Neutrophil (primary cell): ENCODE results near the gene GPR33.
"Not testable (repeated sequence)": the region's sequence is repeated elsewhere in the genome, so short reads cannot be mapped to it uniquely, and the experiment has no call there.

Experiments used
- H3K27ac ChIP-seq: fragments of 200-600 bp; sonication (generic); 2 replicates; pipeline ENCODE4 v1.5.1; 2016; ENCODE audit warnings: mild to moderate bottlenecking, moderate library complexity
- H3K27me3 ChIP-seq: fragments of 200-600 bp; sonication (generic); 2 replicates; pipeline ENCODE4 v1.6.0; 2016; ENCODE audit warnings: mild to moderate bottlenecking
- H3K36me3 ChIP-seq: fragments of 200-600 bp; sonication (generic); 2 replicates; pipeline ENCODE4 v1.5.1; 2017
- H3K4me1 ChIP-seq, 2 experiments: fragments of 200-600 bp in 1 of 2; sonication (generic) in 1 of 2; 1 replicate in 1 of 2; 2 replicates in 1 of 2; pipeline versions ENCODE4 v1.5.1 to v1.6.1; 2013 to 2016; ENCODE audit warnings: low read depth in 1 of 2, low read length in 1 of 2, mild to moderate bottlenecking in 1 of 2, moderate library complexity in 1 of 2; ENCODE audit not compliant: control insufficient read depth in 1 of 2, insufficient read depth in 1 of 2
- H3K4me3 ChIP-seq, 2 experiments: fragments of 200-600 bp in 1 of 2; sonication (generic) in 1 of 2; 1 replicate in 1 of 2; 2 replicates in 1 of 2; pipeline ENCODE4 v1.5.1; 2013 to 2016; ENCODE audit warnings: low read depth in 1 of 2, low read length in 1 of 2, mild to moderate bottlenecking in 1 of 2, moderate library complexity in 1 of 2
- H3K9me3 ChIP-seq: fragments of 200-600 bp; sonication (generic); 2 replicates; pipeline ENCODE4 v1.5.1; 2016
- TF ChIP-seq, protein P1 (sequence below): fragments of 200-600 bp; sonication (generic); IDR thresholded peaks from 2 replicates; pipeline ENCODE4 v1.5.1; 2016; ENCODE audit warnings: antibody characterized with exemption

Gene GPR33

DNA sequence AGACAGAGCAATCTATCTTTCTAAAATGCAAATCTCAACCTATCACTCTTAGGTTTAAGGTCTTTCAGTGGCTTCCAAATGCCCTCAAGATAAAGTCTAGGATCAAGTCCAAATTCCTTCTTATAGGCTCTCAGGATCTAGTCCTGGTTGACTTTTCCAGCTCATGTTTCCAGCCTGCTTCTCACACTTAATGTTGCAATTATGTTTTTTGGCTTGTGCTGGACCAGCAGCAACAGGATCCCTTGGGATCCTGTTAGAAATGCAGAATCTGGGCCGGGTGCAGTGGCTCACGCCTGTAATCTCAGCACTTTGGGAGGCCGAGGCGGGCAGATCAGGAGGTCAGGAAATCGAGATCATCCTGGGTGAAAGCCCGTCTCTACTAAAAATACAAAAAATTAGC, 10.6 kb downstream of the GPR33 start:
- TF ChIP-seq, protein P1, sequence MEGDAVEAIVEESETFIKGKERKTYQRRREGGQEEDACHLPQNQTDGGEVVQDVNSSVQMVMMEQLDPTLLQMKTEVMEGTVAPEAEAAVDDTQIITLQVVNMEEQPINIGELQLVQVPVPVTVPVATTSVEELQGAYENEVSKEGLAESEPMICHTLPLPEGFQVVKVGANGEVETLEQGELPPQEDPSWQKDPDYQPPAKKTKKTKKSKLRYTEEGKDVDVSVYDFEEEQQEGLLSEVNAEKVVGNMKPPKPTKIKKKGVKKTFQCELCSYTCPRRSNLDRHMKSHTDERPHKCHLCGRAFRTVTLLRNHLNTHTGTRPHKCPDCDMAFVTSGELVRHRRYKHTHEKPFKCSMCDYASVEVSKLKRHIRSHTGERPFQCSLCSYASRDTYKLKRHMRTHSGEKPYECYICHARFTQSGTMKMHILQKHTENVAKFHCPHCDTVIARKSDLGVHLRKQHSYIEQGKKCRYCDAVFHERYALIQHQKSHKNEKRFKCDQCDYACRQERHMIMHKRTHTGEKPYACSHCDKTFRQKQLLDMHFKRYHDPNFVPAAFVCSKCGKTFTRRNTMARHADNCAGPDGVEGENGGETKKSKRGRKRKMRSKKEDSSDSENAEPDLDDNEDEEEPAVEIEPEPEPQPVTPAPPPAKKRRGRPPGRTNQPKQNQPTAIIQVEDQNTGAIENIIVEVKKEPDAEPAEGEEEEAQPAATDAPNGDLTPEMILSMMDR = no peak
- Histone ChIP-seq H3K4me3 (no peak overlapping the region), H3K27me3 (no peaks in the 10 kb centered on the region), H3K36me3 (no peaks in the 10 kb centered on the region), H3K27ac (no peak overlapping the region), H3K4me1 (no peaks in the 10 kb centered on the region), H3K9me3 (no peaks in the 10 kb centered on the region)

DNA sequence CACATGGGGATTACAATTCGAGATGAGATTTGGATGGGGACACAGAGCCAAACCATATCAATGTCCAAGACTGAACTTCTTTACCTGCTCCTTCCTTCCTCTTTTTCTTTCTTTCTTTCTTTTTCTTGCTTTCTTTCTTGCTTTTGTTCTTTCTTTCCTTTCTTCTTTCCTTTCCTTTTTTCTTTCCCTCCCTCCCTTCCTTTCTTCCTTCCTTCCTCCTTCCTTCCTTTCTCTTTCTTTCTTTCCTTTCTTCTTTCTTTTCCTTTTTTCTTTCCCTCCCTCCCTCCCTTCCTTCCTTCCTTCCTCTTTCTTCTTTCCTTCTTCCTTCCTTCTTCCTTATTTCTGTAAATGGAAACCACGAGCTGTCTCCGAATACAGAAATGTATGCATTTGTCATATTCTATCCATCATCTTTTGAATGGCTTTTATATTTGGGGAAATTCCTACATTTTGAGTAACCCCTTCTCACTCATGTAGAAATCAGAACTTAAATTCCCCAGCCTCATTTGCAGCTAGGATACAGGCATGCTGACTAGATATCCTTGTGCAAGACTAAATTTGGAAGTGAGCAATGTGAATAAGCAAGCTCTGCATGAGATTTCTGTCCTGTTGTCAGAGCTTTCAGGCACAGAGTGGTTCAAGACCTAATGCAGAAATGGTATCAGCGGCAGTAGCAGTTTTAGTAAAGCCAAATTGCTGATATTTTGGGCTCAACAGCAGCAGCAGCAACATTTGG, 11.5 kb downstream of the GPR33 start:
- H3K4me1 ChIP-seq = no peaks in the 10 kb centered on the region
- no peak overlapping the region for H3K4me3 ChIP-seq
- no peak overlapping the region for H3K27ac ChIP-seq
- H3K36me3 ChIP-seq = no peaks in the 10 kb centered on the region
- TF ChIP-seq, protein P1 = no peak
- no peaks in the 10 kb centered on the region for H3K9me3 ChIP-seq
- no peaks in the 10 kb centered on the region for H3K27me3 ChIP-seq

DNA sequence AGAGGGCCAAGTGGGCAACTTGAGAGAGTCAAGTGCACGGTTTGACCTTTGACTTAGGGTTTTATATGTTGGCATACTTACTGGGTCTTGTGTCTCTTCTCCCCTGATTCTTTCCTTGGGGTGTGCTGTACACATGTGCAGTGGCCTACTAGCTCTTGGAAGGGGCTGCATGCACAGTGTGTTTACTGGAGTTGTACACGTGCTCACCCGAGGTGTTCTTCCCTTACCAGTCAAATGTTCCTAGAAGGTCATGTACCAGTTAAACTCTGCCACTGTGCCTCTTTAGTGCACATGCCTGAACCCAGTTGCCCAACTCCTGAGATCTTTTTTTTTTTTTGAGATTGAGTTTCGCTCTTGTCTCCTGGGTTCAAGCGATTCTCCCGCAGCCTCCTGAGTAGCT, 21.3 kb downstream of the GPR33 start:
- Histone ChIP-seq H3K27ac (no peak overlapping the region), H3K27me3 (no peaks in the 10 kb centered on the region), H3K9me3 (no peaks in the 10 kb centered on the region), H3K4me3 (no peak overlapping the region), H3K4me1 (no peaks in the 10 kb centered on the region), H3K36me3 (no peaks in the 10 kb centered on the region)
- TF ChIP-seq, protein P1 = no peak

DNA sequence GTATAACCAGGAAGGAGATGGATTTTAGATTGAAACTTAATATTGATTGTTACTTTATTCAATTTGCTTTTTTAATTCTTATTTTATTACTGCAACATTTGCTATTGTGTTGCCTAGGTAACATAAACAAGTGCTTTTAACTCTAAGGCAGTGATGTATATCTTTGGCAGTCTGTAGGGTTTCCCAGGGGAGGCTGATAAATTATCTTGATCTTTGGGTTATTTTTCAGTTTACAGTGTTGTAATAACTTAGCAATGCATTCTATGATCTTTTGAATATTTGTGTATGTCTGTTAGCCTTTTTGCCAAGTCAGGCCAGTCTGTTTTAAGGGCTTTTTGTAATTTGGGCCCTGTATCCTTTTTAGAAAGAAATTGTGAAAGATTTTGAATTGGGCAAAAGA, 22.7 kb downstream of the GPR33 start:
- H3K27me3 ChIP-seq = no peaks in the 10 kb centered on the region
- no peak overlapping the region for H3K4me3 ChIP-seq
- no peak overlapping the region for H3K27ac ChIP-seq
- H3K9me3 ChIP-seq = no peaks in the 10 kb centered on the region
- TF ChIP-seq, protein P1 = no peak
- no peaks in the 10 kb centered on the region for H3K36me3 ChIP-seq
- no peaks in the 10 kb centered on the region for H3K4me1 ChIP-seq

DNA sequence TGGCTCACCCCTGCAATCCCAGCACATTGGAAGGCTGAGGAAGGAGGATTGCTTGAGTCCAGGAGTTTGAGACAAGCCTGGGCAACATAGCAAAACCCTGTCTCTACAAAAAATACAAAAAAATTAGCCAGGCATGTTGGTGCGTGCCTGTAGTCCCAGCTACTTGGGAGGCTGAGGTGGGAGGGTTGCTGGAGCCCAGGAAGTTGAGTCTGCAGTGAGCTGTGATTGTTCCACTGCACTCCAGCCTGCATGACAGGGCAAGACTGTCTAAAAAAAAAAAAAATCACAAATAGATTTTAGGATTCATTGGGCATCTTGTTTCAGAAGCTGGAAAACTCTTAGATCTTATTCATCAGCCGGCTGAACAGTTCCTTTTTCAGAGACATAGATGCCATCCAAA, 25.4 kb downstream of the GPR33 start:
- not testable (repeated sequence) for H3K27me3 ChIP-seq, H3K36me3 ChIP-seq, H3K4me3 ChIP-seq, H3K27ac ChIP-seq, H3K9me3 ChIP-seq
- H3K4me1 ChIP-seq = peaks cover 8 to 14% of the 10 kb centered on the region in 2 experiments

DNA sequence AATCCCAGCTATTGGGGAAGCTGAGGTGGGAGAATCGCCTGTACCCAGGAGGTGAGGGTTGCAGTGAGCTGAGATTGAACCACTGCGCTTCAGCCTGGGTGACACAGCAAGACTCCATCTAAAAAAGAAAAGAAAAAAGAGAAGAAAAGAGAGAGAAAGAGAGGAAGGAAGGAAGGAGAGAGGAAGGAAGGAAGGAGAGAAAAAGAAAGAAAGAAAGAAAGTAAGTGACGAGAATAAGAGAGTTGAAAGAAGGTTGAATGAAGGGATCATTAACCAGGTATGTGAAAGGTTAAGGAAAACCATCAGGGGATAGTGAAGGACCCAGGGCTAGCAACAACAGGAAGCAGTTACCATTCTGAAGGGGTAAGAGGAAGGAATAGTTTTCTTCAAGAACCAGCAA, 26.3 kb downstream of the GPR33 start:
- Histone ChIP-seq H3K27ac (no peak overlapping the region), H3K4me1 (peaks cover 16 to 20% of the 10 kb centered on the region in 2 experiments), H3K36me3 (no peaks in the 10 kb centered on the region), H3K9me3 (no peaks in the 10 kb centered on the region), H3K4me3 (no peak overlapping the region), H3K27me3 (no peaks in the 10 kb centered on the region)
- TF ChIP-seq, protein P1 = no peak
